ENCODE results near the gene JUP. TPM values are rescaled to one million over a fixed set of nuclear protein-coding genes. Genes with fewer than 3 reads are reported as not detected.

The JUP gene
- polyA plus RNA-seq, 4 donors = 122 to 316 (median 270) TPM

DNA sequence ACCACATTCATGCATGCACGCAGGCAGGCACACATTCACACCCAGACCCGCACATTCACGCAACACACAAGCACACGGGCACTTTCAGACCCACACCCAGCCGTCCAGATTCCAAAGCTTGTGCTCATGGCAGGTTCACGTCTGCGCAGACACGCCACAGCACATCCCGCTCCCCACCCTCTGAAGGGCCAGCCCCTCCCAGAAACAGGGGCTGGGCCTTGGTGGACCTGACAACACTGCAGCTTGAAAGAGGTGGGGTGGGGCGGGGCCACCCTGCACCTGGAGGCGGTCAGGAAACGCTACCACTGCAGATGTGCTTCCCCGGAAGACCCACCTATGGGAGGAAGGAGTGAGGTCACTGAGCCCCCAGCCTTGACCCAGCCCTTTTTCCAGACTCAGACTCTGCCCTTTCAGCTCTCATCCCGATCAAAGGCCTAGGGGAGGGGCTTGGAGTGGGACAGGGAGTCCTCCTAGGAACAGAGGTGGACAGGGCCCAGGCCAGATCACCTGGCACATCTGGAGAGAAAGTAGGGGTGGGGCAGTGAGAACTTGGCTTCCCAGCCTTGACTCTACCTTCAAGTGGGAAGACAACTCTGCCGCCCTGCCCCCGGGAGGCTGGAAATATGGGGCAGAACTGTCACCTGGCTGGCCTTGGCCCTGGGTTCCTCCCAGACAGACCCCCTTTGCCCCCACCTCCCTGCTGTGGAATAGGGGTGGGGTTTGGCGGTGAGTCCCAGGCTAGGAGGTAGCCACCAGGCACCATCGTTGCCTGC lies 14.3 kb upstream of the JUP start:
- WGBS, 3 donors = 9 to 29% (median 28%) methylated on average over 18 of the region's 18 CpGs
- FAIRE-seq = no peak
- peak; percentile 97 to 98 for DNase-seq
- Histone ChIP-seq H3K4me1 (ENCODE audit: control insufficient read depth in 3 of 3, insufficient read depth in 2 of 3, low read depth in 1 of 3, low read length in 2 of 3) (peaks cover 0 to 29% (median 0%) of the 10 kb centered on the region in 3 donors), H3K27me3 (ENCODE audit: control insufficient read depth in 3 of 3, insufficient read depth in 3 of 3, low read length in 3 of 3) (no peaks in the 10 kb centered on the region), H3K36me3 (ENCODE audit: control insufficient read depth in 3 of 3, insufficient read depth in 2 of 3, low read depth in 1 of 3, low read length in 3 of 3) (peaks cover 0 to 23% (median 0%) of the 10 kb centered on the region in 3 donors), H3K4me3 (ENCODE audit: low read depth in 1 of 3, low read length in 3 of 3) (peak overlapping the region in 1 of 3 donors; percentile 10), H3K9me3 (ENCODE audit: control insufficient read depth in 2 of 2, insufficient read depth in 1 of 2, low read depth in 1 of 2, low read length in 1 of 2) (no peaks in the 10 kb centered on the region), H3K27ac (ENCODE audit: low read depth in 1 of 3, low read length in 2 of 3) (peak overlapping the region; percentile 83 to 89 (median 87))

GRCh38 chr17:41799366-41799765 lies 12.9 kb upstream of the JUP start:
- Histone ChIP-seq H3K9me3 (ENCODE audit: control insufficient read depth in 2 of 2, insufficient read depth in 1 of 2, low read depth in 1 of 2, low read length in 1 of 2) (no peaks in the 10 kb centered on the region), H3K27me3 (ENCODE audit: control insufficient read depth in 3 of 3, insufficient read depth in 3 of 3, low read length in 3 of 3) (no peaks in the 10 kb centered on the region), H3K4me1 (ENCODE audit: control insufficient read depth in 3 of 3, insufficient read depth in 2 of 3, low read depth in 1 of 3, low read length in 2 of 3) (peaks cover 0 to 42% (median 0%) of the 10 kb centered on the region in 3 donors), H3K27ac (ENCODE audit: low read depth in 1 of 3, low read length in 2 of 3) (peak overlapping the region in 1 of 3 donors; percentile 89), H3K4me3 (ENCODE audit: low read depth in 1 of 3, low read length in 3 of 3) (no peak overlapping the region), H3K36me3 (ENCODE audit: control insufficient read depth in 3 of 3, insufficient read depth in 2 of 3, low read depth in 1 of 3, low read length in 3 of 3) (peaks cover 0 to 16% (median 0%) of the 10 kb centered on the region in 3 donors)
- WGBS, 3 donors = 83 to 89% (median 85%) methylated on average over 8 of the region's 8 CpGs
- DNase-seq (peak in 1 of 2 donors; percentile 30), FAIRE-seq (no peak)

- Histone ChIP-seq H3K4me1 (ENCODE audit: control insufficient read depth in 3 of 3, insufficient read depth in 2 of 3, low read depth in 1 of 3, low read length in 2 of 3) (peaks cover 0 to 62% (median 6%) of the 10 kb centered on the region in 3 donors), H3K27ac (ENCODE audit: low read depth in 1 of 3, low read length in 2 of 3) (no peak overlapping the region), H3K27me3 (ENCODE audit: control insufficient read depth in 3 of 3, insufficient read depth in 3 of 3, low read length in 3 of 3) (no peaks in the 10 kb centered on the region), H3K4me3 (ENCODE audit: low read depth in 1 of 3, low read length in 3 of 3) (no peak overlapping the region), H3K36me3 (ENCODE audit: control insufficient read depth in 3 of 3, insufficient read depth in 2 of 3, low read depth in 1 of 3, low read length in 3 of 3) (peaks cover 0 to 6% (median 0%) of the 10 kb centered on the region in 3 donors), H3K9me3 (ENCODE audit: control insufficient read depth in 2 of 2, insufficient read depth in 1 of 2, low read depth in 1 of 2, low read length in 1 of 2) (no peaks in the 10 kb centered on the region)
- no peak for DNase-seq
- 89 to 94% (median 91%) methylated on average over 3 of the region's 3 CpGs for WGBS, 3 donors
- no peak for FAIRE-seq
Observed at GRCh38 chr17:41797377-41797776, 10.9 kb upstream of the JUP start.

DNA sequence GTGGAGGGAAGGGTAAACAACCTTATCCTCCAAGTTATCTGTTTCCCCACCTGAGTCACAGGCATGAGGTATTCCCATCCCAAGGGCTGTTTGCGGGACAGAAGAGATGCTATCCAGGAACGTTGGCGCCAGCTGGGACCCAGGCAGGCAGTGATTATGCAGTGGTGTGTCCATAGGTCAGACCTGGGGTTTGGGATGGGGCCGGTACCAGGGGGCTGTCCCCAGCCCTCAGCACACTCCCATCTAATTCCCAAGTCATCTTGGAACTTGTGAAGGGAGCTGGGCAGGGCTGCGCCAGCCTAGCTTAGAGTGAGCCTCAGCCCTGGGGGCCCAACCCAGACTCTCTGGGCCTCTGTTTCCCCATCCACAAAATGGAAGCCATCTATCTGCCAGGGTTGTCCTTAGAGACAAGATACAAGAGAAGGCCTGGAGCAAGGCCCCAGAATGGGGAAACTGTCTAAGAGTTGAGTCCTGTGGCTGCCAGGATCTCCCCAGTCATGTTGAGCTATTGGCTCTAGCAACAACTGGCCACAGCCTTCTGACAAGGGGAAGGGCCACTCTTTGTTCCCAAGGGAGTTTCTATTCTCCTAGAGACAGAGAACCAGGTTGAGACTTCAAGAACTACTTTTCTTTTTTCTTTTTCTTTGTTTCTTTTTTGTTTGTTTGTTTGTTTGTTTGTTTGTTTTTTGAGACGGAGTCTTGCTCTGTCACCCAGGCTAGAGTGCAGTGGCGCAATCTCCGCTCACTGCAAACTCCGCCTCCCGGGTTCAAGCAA lies 9.8 kb upstream of the JUP start:
- 72 to 89% (median 82%) methylated on average over 10 of the region's 10 CpGs for WGBS, 3 donors
- peak overlapping the region in 1 of 3 donors; percentile 99 for H3K27ac ChIP-seq (ENCODE audit: low read depth in 1 of 3, low read length in 2 of 3)
- FAIRE-seq (no peak), DNase-seq (peak in 1 of 2 donors; percentile 53)
- H3K4me1 ChIP-seq (ENCODE audit: control insufficient read depth in 3 of 3, insufficient read depth in 2 of 3, low read depth in 1 of 3, low read length in 2 of 3) = peaks cover 5 to 70% (median 6%) of the 10 kb centered on the region in 3 donors
- no peaks in the 10 kb centered on the region for H3K27me3 ChIP-seq (ENCODE audit: control insufficient read depth in 3 of 3, insufficient read depth in 3 of 3, low read length in 3 of 3)
- H3K4me3 ChIP-seq (ENCODE audit: low read depth in 1 of 3, low read length in 3 of 3) = no peak overlapping the region
- no peaks in the 10 kb centered on the region for H3K36me3 ChIP-seq (ENCODE audit: control insufficient read depth in 3 of 3, insufficient read depth in 2 of 3, low read depth in 1 of 3, low read length in 3 of 3)
- H3K9me3 ChIP-seq (ENCODE audit: control insufficient read depth in 2 of 2, insufficient read depth in 1 of 2, low read depth in 1 of 2, low read length in 1 of 2) = no peaks in the 10 kb centered on the region

DNA sequence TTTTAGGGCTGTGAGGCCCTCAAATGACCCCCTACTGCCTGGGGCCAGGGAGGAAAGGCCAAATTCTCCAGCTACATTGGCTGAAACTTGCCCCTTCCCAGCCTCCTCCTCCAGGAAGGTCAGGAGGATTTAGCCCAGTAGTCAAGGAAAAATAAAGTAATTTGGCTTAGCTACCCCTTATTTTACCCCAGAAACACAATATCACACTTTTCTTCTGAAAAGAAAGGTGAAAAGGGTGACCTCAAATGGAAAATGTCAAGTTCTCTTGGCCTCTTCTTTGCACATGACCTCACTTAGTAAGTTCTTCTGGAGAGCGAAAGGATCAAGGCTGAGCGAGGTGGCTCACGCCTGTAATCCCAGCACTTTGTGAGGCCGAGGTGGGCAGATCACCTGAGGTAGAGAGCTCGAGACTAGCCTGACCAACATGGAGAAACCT lies 8.0 kb upstream of the JUP start:
- Histone ChIP-seq H3K27ac (ENCODE audit: low read depth in 1 of 3, low read length in 2 of 3) (peak overlapping the region in 2 of 3 donors; percentile 93 to 99), H3K9me3 (ENCODE audit: control insufficient read depth in 2 of 2, insufficient read depth in 1 of 2, low read depth in 1 of 2, low read length in 1 of 2) (no peaks in the 10 kb centered on the region), H3K4me1 (ENCODE audit: control insufficient read depth in 3 of 3, insufficient read depth in 2 of 3, low read depth in 1 of 3, low read length in 2 of 3) (peaks cover 5 to 59% (median 6%) of the 10 kb centered on the region in 3 donors), H3K4me3 (ENCODE audit: low read depth in 1 of 3, low read length in 3 of 3) (no peak overlapping the region), H3K36me3 (ENCODE audit: control insufficient read depth in 3 of 3, insufficient read depth in 2 of 3, low read depth in 1 of 3, low read length in 3 of 3) (no peaks in the 10 kb centered on the region), H3K27me3 (ENCODE audit: control insufficient read depth in 3 of 3, insufficient read depth in 3 of 3, low read length in 3 of 3) (no peaks in the 10 kb centered on the region)
- FAIRE-seq (no peak), DNase-seq (no peak)
- 80 to 86% (median 85%) methylated on average over 5 of the region's 5 CpGs for WGBS, 3 donors

DNA sequence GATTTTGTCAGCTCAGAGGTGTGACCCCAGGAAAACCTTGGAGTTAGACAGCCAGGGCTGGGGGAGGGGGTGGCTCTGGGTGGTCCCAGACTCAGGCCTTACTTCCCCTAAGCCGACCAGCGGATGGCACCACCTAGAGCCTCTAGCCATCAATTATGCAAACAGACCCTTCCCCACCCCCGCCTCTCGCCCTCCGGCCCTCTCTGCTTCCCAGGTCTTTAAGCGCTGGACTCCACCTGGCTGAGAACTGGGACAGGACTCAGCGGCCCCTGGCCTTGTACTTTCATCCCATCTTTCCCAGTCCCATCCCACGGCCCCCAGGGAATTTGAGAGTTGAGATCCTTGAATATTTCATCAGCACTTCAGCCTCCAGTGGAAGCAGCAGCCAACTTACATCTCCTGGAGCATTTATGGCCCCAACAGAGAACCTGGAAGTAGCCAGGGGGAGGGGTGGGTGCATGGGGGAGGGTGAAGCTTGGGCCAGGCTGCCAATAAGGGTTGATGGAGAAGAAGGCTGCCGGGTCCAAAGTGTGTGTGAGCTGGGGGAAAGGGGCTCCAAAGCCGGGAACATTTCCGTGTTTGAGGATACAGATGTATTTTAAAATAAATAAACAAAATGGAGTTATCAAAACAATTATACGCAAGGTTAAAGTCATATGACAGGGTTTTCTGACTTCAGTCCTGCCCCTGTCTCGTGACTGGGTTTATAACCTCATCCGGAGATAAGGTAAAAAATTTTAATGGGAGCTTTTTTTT lies 7.5 kb upstream of the JUP start:
- Histone ChIP-seq H3K27me3 (ENCODE audit: control insufficient read depth in 3 of 3, insufficient read depth in 3 of 3, low read length in 3 of 3) (no peaks in the 10 kb centered on the region), H3K9me3 (ENCODE audit: control insufficient read depth in 2 of 2, insufficient read depth in 1 of 2, low read depth in 1 of 2, low read length in 1 of 2) (no peaks in the 10 kb centered on the region), H3K4me1 (ENCODE audit: control insufficient read depth in 3 of 3, insufficient read depth in 2 of 3, low read depth in 1 of 3, low read length in 2 of 3) (peaks cover 5 to 60% (median 6%) of the 10 kb centered on the region in 3 donors), H3K36me3 (ENCODE audit: control insufficient read depth in 3 of 3, insufficient read depth in 2 of 3, low read depth in 1 of 3, low read length in 3 of 3) (no peaks in the 10 kb centered on the region), H3K27ac (ENCODE audit: low read depth in 1 of 3, low read length in 2 of 3) (peak overlapping the region; percentile 81 to 99 (median 93)), H3K4me3 (ENCODE audit: low read depth in 1 of 3, low read length in 3 of 3) (peak overlapping the region in 1 of 3 donors; percentile 43)
- WGBS, 3 donors = 26 to 47% (median 31%) methylated on average over 14 of the region's 14 CpGs
- no peak for FAIRE-seq
- peak; percentile 65 to 90 for DNase-seq

DNA sequence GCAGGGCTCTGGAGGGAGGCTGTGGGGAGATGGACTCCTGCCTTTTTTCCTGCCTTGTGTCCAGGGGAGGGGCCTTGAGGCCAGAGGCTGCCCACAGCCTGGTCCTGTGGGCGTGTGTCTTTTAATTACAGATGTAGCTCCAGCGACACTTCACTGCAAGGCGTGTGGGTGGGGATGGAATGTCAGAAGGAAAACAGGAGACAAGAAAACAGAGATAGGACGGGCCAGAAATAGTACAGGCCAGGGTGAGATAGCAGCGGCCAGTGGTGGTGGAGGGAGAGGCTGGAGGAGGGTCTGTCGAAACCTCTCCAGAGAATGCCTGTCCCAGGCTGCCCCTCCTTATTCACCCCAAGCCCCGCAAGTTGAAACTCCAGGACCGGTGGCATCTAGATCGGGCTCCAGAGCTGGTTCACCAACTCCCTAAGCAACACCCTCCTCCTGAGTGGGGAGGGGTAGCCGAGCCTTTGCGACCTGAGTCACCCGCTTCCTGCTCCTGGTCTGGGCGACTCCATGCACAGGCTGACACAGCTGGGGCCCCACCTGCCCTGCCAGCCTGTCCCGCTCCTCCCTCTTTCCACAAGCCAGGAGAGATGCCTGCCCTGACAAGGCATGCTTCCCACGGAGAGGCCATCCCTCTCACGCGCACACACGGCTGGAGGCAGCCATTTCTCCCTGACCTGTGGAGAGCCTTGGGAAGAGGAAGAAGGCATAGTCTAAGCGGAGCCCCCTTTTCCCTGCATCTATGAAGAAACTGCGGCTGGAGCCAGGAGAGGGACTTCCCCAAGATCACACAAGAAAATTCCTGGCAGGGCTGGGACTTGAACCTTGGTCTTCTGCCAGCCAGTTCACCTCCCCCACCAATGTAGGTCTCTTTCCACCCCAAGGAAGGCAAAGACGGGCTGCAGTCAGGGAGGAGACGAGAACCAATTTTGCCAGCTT lies 6.6 kb upstream of the JUP start:
- H3K36me3 ChIP-seq (ENCODE audit: control insufficient read depth in 3 of 3, insufficient read depth in 2 of 3, low read depth in 1 of 3, low read length in 3 of 3) = no peaks in the 10 kb centered on the region
- 6 to 29% (median 23%) methylated on average over 22 of the region's 22 CpGs for WGBS, 3 donors
- no peaks in the 10 kb centered on the region for H3K9me3 ChIP-seq (ENCODE audit: control insufficient read depth in 2 of 2, insufficient read depth in 1 of 2, low read depth in 1 of 2, low read length in 1 of 2)
- DNase-seq (peak; percentile 91 to 95), FAIRE-seq (no peak)
- peaks cover 5 to 62% (median 6%) of the 10 kb centered on the region in 3 donors for H3K4me1 ChIP-seq (ENCODE audit: control insufficient read depth in 3 of 3, insufficient read depth in 2 of 3, low read depth in 1 of 3, low read length in 2 of 3)
- H3K27me3 ChIP-seq (ENCODE audit: control insufficient read depth in 3 of 3, insufficient read depth in 3 of 3, low read length in 3 of 3) = no peaks in the 10 kb centered on the region
- H3K27ac ChIP-seq (ENCODE audit: low read depth in 1 of 3, low read length in 2 of 3) = peak overlapping the region; percentile 81 to 99 (median 93)
- H3K4me3 ChIP-seq (ENCODE audit: low read depth in 1 of 3, low read length in 3 of 3) = peak overlapping the region in 2 of 3 donors; percentile 3 to 43

Data from small intestine (tissue), 7 donors.